Gastrocnemius medialis (tissue), 4 donors: ENCODE results near the gene TNNI3K.

ENCODE experiments used
- CTCF ChIP-seq, 5 experiments: fragments of 450-650 bp in 3 of 5; fragments of 200-600 bp in 2 of 5; sonication (generic) in 2 of 5; IDR thresholded peaks in 4 of 5; conservative IDR thresholded peaks in 1 of 5; 1 replicate in 4 of 5; 2 replicates in 1 of 5; pipeline ENCODE4 v1.5.1; 2016 to 2019; ENCODE audit warnings: antibody characterized with exemption in 5 of 5, mild to moderate bottlenecking in 3 of 5, moderate library complexity in 3 of 5
- POLR2A ChIP-seq, 2 donors: fragments of 450-650 bp; IDR thresholded peaks; one replicate each; pipeline ENCODE4 v1.6.1; 2017; ENCODE audit warnings: antibody characterized with exemption in 2 of 2, mild to moderate bottlenecking in 2 of 2, moderate library complexity in 2 of 2

- no peak for TF ChIP-seq CTCF (IDR thresholded peaks at IDR 0.05 in 4 of 5, conservative IDR thresholded peaks at IDR 0.05 in 1 of 5)
- no peak for TF ChIP-seq POLR2A (IDR thresholded peaks at IDR 0.05)
These were observed 99.0 kb downstream of the TNNI3K start for GRCh38 chr1:74334147-74334546.
